22Rv1 (cell line): Measurements from ENCODE around the gene KIF5B.

Source experiments
- CTCF ChIP-seq: fragments of 450-650 bp; IDR thresholded peaks from 2 replicates; pipeline ENCODE4 v1.5.1; 2017; ENCODE audit warnings: mild to moderate bottlenecking
- ZFX ChIP-seq: fragments of 450-650 bp; IDR thresholded peaks from 2 replicates; pipeline ENCODE4 v1.6.1; 2017; ENCODE audit warnings: antibody characterized with exemption, borderline replicate concordance

- TF ChIP-seq CTCF = no peak
- no peak for TF ChIP-seq ZFX
These were observed 3.2 kb upstream of the KIF5B start for GRCh38 chr10:32059472-32059871.
